GM10266 (cell line): ENCODE measurements around the gene LDAH.

Source experiments
- DNase-seq: peaks from one replicate; pipeline ENCODE4 v3.0.0; 2012; ENCODE audit errors: extremely low spot score
- TF ChIP-seq, protein P1 (sequence below): IDR thresholded peaks from 2 replicates; pipeline ENCODE4 v1.5.1; 2012; ENCODE audit warnings: mild to moderate bottlenecking, low read depth; ENCODE audit not compliant: control insufficient read depth, insufficient read depth; ENCODE audit errors: missing control alignments

Gene LDAH

DNA sequence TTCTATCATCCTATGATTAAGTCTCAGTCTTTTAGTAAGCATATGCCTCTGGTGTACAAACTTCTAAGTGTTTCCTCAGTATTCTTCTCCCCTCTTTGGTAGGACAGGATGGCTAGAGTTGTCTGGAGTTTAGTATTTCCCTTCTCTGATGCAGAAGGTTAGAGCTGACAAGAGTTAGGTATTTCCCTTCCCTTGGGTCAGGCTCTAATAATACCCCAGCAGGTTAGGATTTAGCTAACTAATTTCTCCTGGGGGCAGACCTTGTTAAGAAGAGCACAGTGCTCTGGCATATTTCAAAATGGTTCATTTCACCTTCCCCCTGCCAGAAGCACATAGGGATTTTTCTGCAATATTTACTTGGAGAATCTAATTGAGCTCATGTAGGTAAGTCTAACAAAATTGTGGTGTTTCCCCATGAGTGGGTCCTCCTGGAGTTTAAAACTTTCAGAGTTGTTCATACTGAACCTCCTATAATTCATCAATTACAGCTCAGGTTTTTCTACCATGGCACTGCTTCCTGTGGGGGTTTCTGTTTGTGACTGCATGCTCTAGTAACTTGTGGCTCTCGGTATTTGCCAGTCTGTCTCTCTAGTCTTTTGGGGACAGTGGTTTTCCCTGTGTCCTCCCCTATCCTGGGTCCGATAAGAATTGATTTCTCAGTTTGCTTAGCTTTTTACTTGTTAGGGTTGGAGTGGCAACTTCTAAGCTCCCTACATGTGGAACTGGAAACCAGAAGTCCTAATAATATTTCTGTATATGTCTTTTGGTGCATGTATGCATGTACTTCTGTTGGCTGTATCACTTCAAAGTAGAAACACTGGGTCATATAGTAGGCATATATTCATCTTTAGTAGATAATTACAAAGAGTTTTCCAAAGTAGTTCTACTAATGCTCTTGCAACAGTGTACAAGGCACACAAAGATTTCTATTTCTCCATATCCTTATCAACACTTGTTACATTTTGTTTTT is 78.2 kb downstream of the LDAH start:
- DNase-seq = no peak
- TF ChIP-seq, protein P1, sequence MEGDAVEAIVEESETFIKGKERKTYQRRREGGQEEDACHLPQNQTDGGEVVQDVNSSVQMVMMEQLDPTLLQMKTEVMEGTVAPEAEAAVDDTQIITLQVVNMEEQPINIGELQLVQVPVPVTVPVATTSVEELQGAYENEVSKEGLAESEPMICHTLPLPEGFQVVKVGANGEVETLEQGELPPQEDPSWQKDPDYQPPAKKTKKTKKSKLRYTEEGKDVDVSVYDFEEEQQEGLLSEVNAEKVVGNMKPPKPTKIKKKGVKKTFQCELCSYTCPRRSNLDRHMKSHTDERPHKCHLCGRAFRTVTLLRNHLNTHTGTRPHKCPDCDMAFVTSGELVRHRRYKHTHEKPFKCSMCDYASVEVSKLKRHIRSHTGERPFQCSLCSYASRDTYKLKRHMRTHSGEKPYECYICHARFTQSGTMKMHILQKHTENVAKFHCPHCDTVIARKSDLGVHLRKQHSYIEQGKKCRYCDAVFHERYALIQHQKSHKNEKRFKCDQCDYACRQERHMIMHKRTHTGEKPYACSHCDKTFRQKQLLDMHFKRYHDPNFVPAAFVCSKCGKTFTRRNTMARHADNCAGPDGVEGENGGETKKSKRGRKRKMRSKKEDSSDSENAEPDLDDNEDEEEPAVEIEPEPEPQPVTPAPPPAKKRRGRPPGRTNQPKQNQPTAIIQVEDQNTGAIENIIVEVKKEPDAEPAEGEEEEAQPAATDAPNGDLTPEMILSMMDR = no peak

DNA sequence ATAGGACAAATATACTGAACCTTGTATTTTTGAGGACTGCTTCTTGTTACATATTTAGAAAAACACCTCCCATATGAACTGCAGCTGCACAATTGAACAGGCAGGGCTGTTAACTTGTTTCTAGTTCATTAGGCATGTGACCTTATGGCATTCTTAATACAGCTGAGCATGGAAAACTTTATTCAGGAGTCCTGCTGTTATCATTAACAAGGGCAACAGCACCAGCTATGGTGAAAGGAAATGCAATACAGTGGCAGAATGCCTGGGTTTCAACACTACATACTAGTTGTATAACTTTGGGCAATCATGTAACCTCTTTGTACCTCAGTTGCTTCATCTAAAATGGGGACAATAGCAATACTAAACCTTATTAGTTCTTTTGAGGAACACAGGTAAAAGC is 84.1 kb downstream of the LDAH start:
- TF ChIP-seq, protein P1 = no peak
- DNase-seq = no peak

DNA sequence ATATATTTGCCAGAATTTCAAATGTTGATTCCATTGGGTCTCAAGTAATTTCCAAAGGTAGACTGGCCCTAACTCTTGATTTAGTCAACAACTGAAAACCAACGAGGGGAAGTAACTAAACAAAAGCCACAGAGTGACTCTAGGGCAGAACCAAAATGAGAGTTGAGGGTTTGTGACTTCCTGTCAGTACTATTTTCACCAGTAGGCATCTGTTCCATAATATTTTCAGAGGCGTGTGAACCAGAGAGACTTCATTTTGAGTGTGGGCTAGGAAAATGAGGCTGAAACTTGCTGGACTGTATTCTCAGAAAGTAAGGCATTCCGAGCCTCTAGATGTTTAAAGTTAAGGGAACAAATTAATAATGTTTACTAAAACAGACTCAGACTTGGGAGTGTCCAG is 85.4 kb downstream of the LDAH start:
- TF ChIP-seq, protein P1 = no peak
- peak; percentile 15 for DNase-seq

DNA sequence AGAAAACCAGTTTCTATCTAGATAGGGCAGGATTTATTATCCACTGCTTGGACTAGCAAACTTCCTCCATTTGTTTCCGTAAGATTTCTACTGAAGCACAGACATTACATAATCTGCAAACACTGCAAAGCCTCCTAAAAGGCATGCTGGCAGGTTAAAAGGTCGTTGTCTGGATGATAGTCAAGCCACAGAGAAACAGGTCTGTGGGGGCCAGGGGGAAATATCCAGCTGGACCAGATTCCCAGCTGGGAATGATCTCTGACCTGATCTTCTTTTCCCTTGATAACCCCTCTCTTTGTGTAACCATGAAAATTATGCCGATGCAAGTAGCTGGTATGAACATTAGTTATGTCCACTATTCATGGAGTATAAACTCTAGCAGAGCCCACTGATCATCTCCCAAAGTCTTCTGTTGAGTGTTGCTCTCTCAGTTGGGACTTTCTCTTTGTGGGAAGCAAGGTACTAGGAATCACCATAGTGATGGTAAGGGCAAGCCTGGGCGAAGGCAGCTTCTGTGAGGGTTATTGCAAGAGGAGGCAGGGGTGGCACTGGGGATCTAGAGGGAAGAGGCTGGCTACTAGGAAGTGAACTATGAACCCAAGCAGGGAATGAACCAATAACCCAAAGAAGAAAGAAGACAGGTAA is 94.7 kb downstream of the LDAH start:
- TF ChIP-seq, protein P1 = no peak
- DNase-seq = no peak

DNA sequence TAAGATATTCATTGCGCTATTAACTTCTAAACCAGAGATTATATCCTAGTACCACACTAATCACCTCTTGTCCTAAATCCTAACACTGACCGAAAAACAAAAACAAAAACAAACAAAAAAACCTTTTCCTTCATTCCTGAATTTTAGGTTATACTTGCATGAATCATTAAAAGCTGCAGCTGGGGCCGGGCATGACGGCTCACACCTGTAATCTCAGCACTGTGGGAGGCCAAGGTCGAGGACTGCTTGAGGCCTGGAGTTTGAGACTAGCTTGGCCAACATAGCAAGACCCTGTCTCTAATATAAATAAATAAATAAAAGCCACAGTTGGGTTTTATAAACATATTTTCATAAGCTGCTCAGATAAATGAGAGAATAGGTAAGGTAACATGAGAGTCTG is 96.0 kb downstream of the LDAH start:
- no peak for DNase-seq
- TF ChIP-seq, protein P1 = no peak

DNA sequence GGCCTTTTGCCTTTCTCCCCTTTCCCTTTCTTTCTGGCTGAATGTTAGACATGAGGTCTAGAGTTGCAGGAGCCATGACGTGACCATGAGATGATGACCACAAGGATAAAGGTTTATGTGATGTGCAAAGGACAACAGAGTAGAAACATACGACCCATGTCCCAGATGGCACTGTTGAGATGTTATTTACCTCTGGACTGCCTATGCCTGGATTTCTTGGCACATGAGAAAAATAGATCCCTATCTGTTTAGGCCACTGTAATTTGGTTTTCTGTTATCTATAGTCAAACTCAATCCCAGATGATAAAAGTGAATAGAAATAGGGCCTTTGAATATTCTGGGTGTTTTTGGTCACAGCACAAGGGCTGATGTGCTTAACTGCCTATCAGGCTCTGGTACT is 97.1 kb downstream of the LDAH start:
- no peak for DNase-seq
- TF ChIP-seq, protein P1 = no peak
